ENCODE data around the gene TGFBR3L. TPM values are rescaled to one million over a fixed set of nuclear protein-coding genes. Genes with fewer than 3 reads are reported as not detected.

Gene TGFBR3L
- total RNA-seq (10 to 100 TPM in 3 of 4 donors, 1 to 10 TPM in 1; 8.0 to 17.6 (median 14.5) TPM), polyA plus RNA-seq (2.4 TPM)
- long read RNA-seq, donor 1, partial matches to known transcripts, result 5 of 10 reads
- long read RNA-seq, donor 1, other reads (novel, unspliced or antisense), result 2 of 10 reads
- long read RNA-seq, donor 2, partial matches to known transcripts, result 16 of 23 reads
- long read RNA-seq, donor 2, other reads (novel, unspliced or antisense), result 2 of 23 reads
- long read RNA-seq, donor 3, partial matches to known transcripts, result 0 of 3 reads
- long read RNA-seq, donor 3, other reads (novel, unspliced or antisense), result 0 of 3 reads
- long read RNA-seq, donor 4, partial matches to known transcripts, result 11 of 19 reads
- long read RNA-seq, donor 4, other reads (novel, unspliced or antisense), result 4 of 19 reads

- Histone ChIP-seq H3K9me3 (ENCODE audit: control insufficient read depth, low read length) (no peaks in the 10 kb centered on the region), H3K4me1 (ENCODE audit: control insufficient read depth, insufficient read depth, low read length) (no peaks in the 10 kb centered on the region), H3K4me3 (ENCODE audit: low read length) (no peak within 1 kb of the TSS), H3K27ac (ENCODE audit: low read length) (no peak within 1 kb of the TSS), H3K27me3 (ENCODE audit: control insufficient read depth, insufficient read depth) (no peaks in the 10 kb centered on the region)
- no peak for ATAC-seq
- DNase-seq, result peak; percentile 13 to 64 (median 61)
- WGBS, result 64% methylated on average over 12 of the region's 12 CpGs
- intact Hi-C loops (cut with DNase I), result no loop called here
These were observed at the start of gene TGFBR3L for GRCh38 chr19:7914598-7915045. TGFBR3L (plus strand) TSS chr19:7914830.

GRCh38 chr19:7865262-7865911 lies 49.2 kb upstream of the TGFBR3L start:
- peak in 1 of 3 donors; percentile 50 for DNase-seq
- Histone ChIP-seq H3K4me1 (ENCODE audit: control insufficient read depth, insufficient read depth, low read length) (peaks cover 4% of the 10 kb centered on the region), H3K27ac (ENCODE audit: low read length) (no peak overlapping the region), H3K4me3 (ENCODE audit: low read length) (no peak overlapping the region), H3K9me3 (ENCODE audit: control insufficient read depth, low read length) (no peaks in the 10 kb centered on the region), H3K27me3 (ENCODE audit: control insufficient read depth, insufficient read depth) (no peaks in the 10 kb centered on the region)
- WGBS, result 48% methylated on average over 10 of the region's 10 CpGs
- intact Hi-C loops (cut with DNase I), result no loop called here
- ATAC-seq, result no peak

- ATAC-seq (no peak), DNase-seq (peak in 1 of 3 donors; percentile 38)
- intact Hi-C loops (cut with DNase I), result no loop called here
- Histone ChIP-seq H3K9me3 (ENCODE audit: control insufficient read depth, low read length) (no peaks in the 10 kb centered on the region), H3K4me3 (ENCODE audit: low read length) (no peak overlapping the region), H3K27me3 (ENCODE audit: control insufficient read depth, insufficient read depth) (no peaks in the 10 kb centered on the region), H3K4me1 (ENCODE audit: control insufficient read depth, insufficient read depth, low read length) (peaks cover 6% of the 10 kb centered on the region), H3K27ac (ENCODE audit: low read length) (no peak overlapping the region)
- WGBS, result 64% methylated on average over 12 of the region's 12 CpGs
These were observed 48.1 kb upstream of the TGFBR3L start for GRCh38 chr19:7866399-7867091.

GRCh38 chr19:7867092-7867844 lies 47.4 kb upstream of the TGFBR3L start:
- Histone ChIP-seq H3K27ac (ENCODE audit: low read length) (no peak overlapping the region), H3K4me3 (ENCODE audit: low read length) (no peak overlapping the region), H3K9me3 (ENCODE audit: control insufficient read depth, low read length) (no peaks in the 10 kb centered on the region), H3K4me1 (ENCODE audit: control insufficient read depth, insufficient read depth, low read length) (peaks cover 4% of the 10 kb centered on the region), H3K27me3 (ENCODE audit: control insufficient read depth, insufficient read depth) (no peaks in the 10 kb centered on the region)
- intact Hi-C loops (cut with DNase I), result no loop called here
- WGBS, result 89% methylated on average over 9 of the region's 9 CpGs
- DNase-seq (peak in 1 of 3 donors; percentile 47), ATAC-seq (no peak)

- H3K4me3 ChIP-seq (ENCODE audit: low read length), result no peak overlapping the region
- intact Hi-C loops (cut with DNase I), result no loop called here
- DNase-seq (peak in 1 of 3 donors; percentile 49), ATAC-seq (no peak)
- peaks cover 3% of the 10 kb centered on the region for H3K4me1 ChIP-seq (ENCODE audit: control insufficient read depth, insufficient read depth, low read length)
- WGBS, result 12% methylated on average over 21 of the region's 21 CpGs
- H3K27me3 ChIP-seq (ENCODE audit: control insufficient read depth, insufficient read depth), result no peaks in the 10 kb centered on the region
- no peak overlapping the region for H3K27ac ChIP-seq (ENCODE audit: low read length)
- H3K9me3 ChIP-seq (ENCODE audit: control insufficient read depth, low read length), result no peaks in the 10 kb centered on the region
These were observed 46.3 kb upstream of the TGFBR3L start for GRCh38 chr19:7868326-7868670.

GRCh38 chr19:7868671-7869452 lies 45.8 kb upstream of the TGFBR3L start:
- Histone ChIP-seq H3K27ac (ENCODE audit: low read length) (no peak overlapping the region), H3K27me3 (ENCODE audit: control insufficient read depth, insufficient read depth) (no peaks in the 10 kb centered on the region), H3K4me3 (ENCODE audit: low read length) (peak overlapping the region; percentile 29), H3K4me1 (ENCODE audit: control insufficient read depth, insufficient read depth, low read length) (peaks cover 3% of the 10 kb centered on the region), H3K9me3 (ENCODE audit: control insufficient read depth, low read length) (no peaks in the 10 kb centered on the region)
- intact Hi-C loops (cut with DNase I), result no loop called here
- peak; percentile 70 to 90 (median 88) for DNase-seq
- WGBS, result under 1% methylated on average over 67 of the region's 67 CpGs
- ATAC-seq, result peak; percentile 62 to 66

GRCh38 chr19:7869453-7869909 lies 45.1 kb upstream of the TGFBR3L start:
- ATAC-seq, result peak; percentile 45 to 62
- peak in 2 of 3 donors; percentile 48 to 86 for DNase-seq
- Histone ChIP-seq H3K4me1 (ENCODE audit: control insufficient read depth, insufficient read depth, low read length) (peaks cover 3% of the 10 kb centered on the region), H3K4me3 (ENCODE audit: low read length) (peak overlapping the region; percentile 29), H3K27me3 (ENCODE audit: control insufficient read depth, insufficient read depth) (no peaks in the 10 kb centered on the region), H3K9me3 (ENCODE audit: control insufficient read depth, low read length) (no peaks in the 10 kb centered on the region), H3K27ac (ENCODE audit: low read length) (no peak overlapping the region)
- intact Hi-C loops (cut with DNase I), result no loop called here
- WGBS, result 3% methylated on average over 47 of the region's 47 CpGs

GRCh38 chr19:7869910-7870511 lies 44.6 kb upstream of the TGFBR3L start:
- peaks cover 3% of the 10 kb centered on the region for H3K4me1 ChIP-seq (ENCODE audit: control insufficient read depth, insufficient read depth, low read length)
- H3K4me3 ChIP-seq (ENCODE audit: low read length), result peak overlapping the region; percentile 29
- 23% methylated on average over 30 of the region's 30 CpGs for WGBS
- H3K27me3 ChIP-seq (ENCODE audit: control insufficient read depth, insufficient read depth), result no peaks in the 10 kb centered on the region
- no peak overlapping the region for H3K27ac ChIP-seq (ENCODE audit: low read length)
- peak; percentile 1 to 6 for ATAC-seq
- DNase-seq, result peak; percentile 61 to 87 (median 82)
- intact Hi-C loops (cut with DNase I), result no loop called here
- no peaks in the 10 kb centered on the region for H3K9me3 ChIP-seq (ENCODE audit: control insufficient read depth, low read length)

GRCh38 chr19:7870571-7871436 lies 43.8 kb upstream of the TGFBR3L start:
- Histone ChIP-seq H3K27ac (ENCODE audit: low read length) (no peak overlapping the region), H3K9me3 (ENCODE audit: control insufficient read depth, low read length) (no peaks in the 10 kb centered on the region), H3K4me3 (ENCODE audit: low read length) (no peak overlapping the region), H3K4me1 (ENCODE audit: control insufficient read depth, insufficient read depth, low read length) (peaks cover 3% of the 10 kb centered on the region), H3K27me3 (ENCODE audit: control insufficient read depth, insufficient read depth) (no peaks in the 10 kb centered on the region)
- ATAC-seq, result no peak
- 69% methylated on average over 11 of the region's 11 CpGs for WGBS
- intact Hi-C loops (cut with DNase I), result no loop called here
- DNase-seq, result peak; percentile 45 to 87 (median 78)
